Mucosa of stomach (tissue), 1 donor: Measurements from ENCODE around the gene MYL12B.
"Not testable (repeated sequence)": the region's sequence is repeated elsewhere in the genome, so short reads cannot be mapped to it uniquely, and the experiment has no call there.

ENCODE experiments used
- H3K27me3 ChIP-seq: one replicate; pipeline ENCODE4 v1.7.0; 2013; ENCODE audit warnings: mild to moderate bottlenecking, low read length; ENCODE audit not compliant: control insufficient read depth, insufficient read depth
- H3K36me3 ChIP-seq: one replicate; pipeline ENCODE4 v1.7.0; 2013; ENCODE audit warnings: low read length; ENCODE audit not compliant: control insufficient read depth, insufficient read depth
- H3K4me1 ChIP-seq: one replicate; pipeline ENCODE4 v1.7.0; 2013; ENCODE audit warnings: mild to moderate bottlenecking, low read length; ENCODE audit not compliant: control insufficient read depth, insufficient read depth
- H3K4me3 ChIP-seq: one replicate; pipeline ENCODE4 v1.7.0; 2013; ENCODE audit warnings: low read length
- H3K9ac ChIP-seq: one replicate; pipeline ENCODE4 v1.7.0; 2013; ENCODE audit warnings: mild to moderate bottlenecking, low read length, moderate library complexity
- H3K9me3 ChIP-seq: one replicate; pipeline ENCODE4 v1.7.0; 2013; ENCODE audit warnings: mild to moderate bottlenecking, low read length, moderate library complexity; ENCODE audit not compliant: control insufficient read depth
- donor health status: Pancreatic carcinoma.

MYL12B gene

GRCh38 chr18:3294435-3295080 is 32.6 kb downstream of the MYL12B start:
- Histone ChIP-seq H3K4me3 (no peak overlapping the region), H3K9ac (no peak overlapping the region), H3K4me1 (peaks cover 14% of the 10 kb centered on the region), H3K9me3 (no peaks in the 10 kb centered on the region), H3K36me3 (no peaks in the 10 kb centered on the region), H3K27me3 (no peaks in the 10 kb centered on the region)

- Histone ChIP-seq H3K4me3 (peak overlapping the region; percentile 88), H3K36me3 (no peaks in the 10 kb centered on the region), H3K9me3 (no peaks in the 10 kb centered on the region), H3K4me1 (peaks cover 14% of the 10 kb centered on the region), H3K9ac (peak overlapping the region; percentile 70), H3K27me3 (no peaks in the 10 kb centered on the region)
Observed at GRCh38 chr18:3297025-3297984, 35.4 kb downstream of the MYL12B start.

GRCh38 chr18:3304832-3305231 is 42.9 kb downstream of the MYL12B start:
- Histone ChIP-seq H3K4me3 (no peak overlapping the region), H3K9ac (no peak overlapping the region), H3K27me3 (no peaks in the 10 kb centered on the region), H3K4me1 (no peaks in the 10 kb centered on the region), H3K36me3 (no peaks in the 10 kb centered on the region), H3K9me3 (no peaks in the 10 kb centered on the region)

GRCh38 chr18:3305354-3305762 is 43.4 kb downstream of the MYL12B start:
- H3K36me3 ChIP-seq = no peaks in the 10 kb centered on the region
- no peaks in the 10 kb centered on the region for H3K9me3 ChIP-seq
- no peaks in the 10 kb centered on the region for H3K27me3 ChIP-seq
- H3K4me1 ChIP-seq = no peaks in the 10 kb centered on the region
- no peak overlapping the region for H3K9ac ChIP-seq
- H3K4me3 ChIP-seq = no peak overlapping the region

GRCh38 chr18:3305933-3306332 is 44.0 kb downstream of the MYL12B start:
- no peaks in the 10 kb centered on the region for H3K9me3 ChIP-seq
- H3K4me3 ChIP-seq = no peak overlapping the region
- no peak overlapping the region for H3K9ac ChIP-seq
- no peaks in the 10 kb centered on the region for H3K36me3 ChIP-seq
- no peaks in the 10 kb centered on the region for H3K27me3 ChIP-seq
- no peaks in the 10 kb centered on the region for H3K4me1 ChIP-seq

GRCh38 chr18:3306391-3306790 is 44.5 kb downstream of the MYL12B start:
- H3K4me1 ChIP-seq = no peaks in the 10 kb centered on the region
- H3K9me3 ChIP-seq = no peaks in the 10 kb centered on the region
- no peaks in the 10 kb centered on the region for H3K27me3 ChIP-seq
- H3K36me3 ChIP-seq = no peaks in the 10 kb centered on the region
- H3K4me3 ChIP-seq = no peak overlapping the region
- no peak overlapping the region for H3K9ac ChIP-seq

GRCh38 chr18:3313685-3314084 is 51.8 kb downstream of the MYL12B start:
- Histone ChIP-seq H3K36me3 (no peaks in the 10 kb centered on the region), H3K9ac (no peak overlapping the region), H3K4me1 (no peaks in the 10 kb centered on the region), H3K9me3 (no peaks in the 10 kb centered on the region), H3K27me3 (no peaks in the 10 kb centered on the region), H3K4me3 (no peak overlapping the region)

GRCh38 chr18:3315344-3315743 is 53.4 kb downstream of the MYL12B start:
- not testable (repeated sequence) for H3K27me3 ChIP-seq, H3K9me3 ChIP-seq, H3K4me1 ChIP-seq, H3K4me3 ChIP-seq, H3K36me3 ChIP-seq, H3K9ac ChIP-seq

GRCh38 chr18:3319399-3319798 is 57.5 kb downstream of the MYL12B start:
- H3K4me1 ChIP-seq = no peaks in the 10 kb centered on the region
- no peak overlapping the region for H3K4me3 ChIP-seq
- no peaks in the 10 kb centered on the region for H3K9me3 ChIP-seq
- no peaks in the 10 kb centered on the region for H3K36me3 ChIP-seq
- no peaks in the 10 kb centered on the region for H3K27me3 ChIP-seq
- no peak overlapping the region for H3K9ac ChIP-seq

- Histone ChIP-seq H3K4me1 (no peaks in the 10 kb centered on the region), H3K4me3 (no peak overlapping the region), H3K9me3 (no peaks in the 10 kb centered on the region), H3K27me3 (no peaks in the 10 kb centered on the region), H3K36me3 (no peaks in the 10 kb centered on the region), H3K9ac (no peak overlapping the region)
Observed at GRCh38 chr18:3319894-3320454, 58.0 kb downstream of the MYL12B start.

- H3K9ac ChIP-seq = no peak overlapping the region
- no peaks in the 10 kb centered on the region for H3K4me1 ChIP-seq
- no peaks in the 10 kb centered on the region for H3K27me3 ChIP-seq
- H3K36me3 ChIP-seq = no peaks in the 10 kb centered on the region
- no peaks in the 10 kb centered on the region for H3K9me3 ChIP-seq
- no peak overlapping the region for H3K4me3 ChIP-seq
Observed at GRCh38 chr18:3321133-3321812, 59.3 kb downstream of the MYL12B start.

GRCh38 chr18:3323900-3324299 is 62.0 kb downstream of the MYL12B start:
- Histone ChIP-seq H3K9ac (no peak overlapping the region), H3K27me3 (no peaks in the 10 kb centered on the region), H3K4me1 (no peaks in the 10 kb centered on the region), H3K9me3 (no peaks in the 10 kb centered on the region), H3K4me3 (no peak overlapping the region), H3K36me3 (no peaks in the 10 kb centered on the region)
